HG02981 (cell line): ENCODE data around the gene SMARCD1.

Experiments
- ATAC-seq: cut with Tn5 transposase; IDR thresholded peaks from one replicate; pipeline ENCODE4 v1.9.1; 2021; ENCODE audit warnings: mild to moderate bottlenecking, moderate library complexity; ENCODE audit not compliant: unreplicated experiment

Gene SMARCD1

DNA sequence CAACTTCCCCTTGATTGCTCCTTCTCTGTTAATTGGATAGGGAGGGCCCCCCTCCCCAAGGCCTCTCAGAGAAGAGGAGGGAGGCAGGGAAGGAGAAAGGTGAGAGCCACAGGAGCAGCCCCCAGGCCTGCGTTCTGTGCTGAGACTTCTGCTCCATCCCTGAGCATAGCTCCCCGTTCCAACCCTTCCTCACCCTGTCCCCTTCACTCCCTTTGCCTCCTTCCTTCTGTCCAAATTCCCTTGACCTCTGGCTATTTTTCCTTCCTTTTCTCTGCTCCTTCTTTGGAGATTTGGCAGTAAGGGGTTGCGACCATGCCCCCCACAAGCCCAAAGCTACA, 28.5 kb upstream of the SMARCD1 start:
- ATAC-seq: no peak

DNA sequence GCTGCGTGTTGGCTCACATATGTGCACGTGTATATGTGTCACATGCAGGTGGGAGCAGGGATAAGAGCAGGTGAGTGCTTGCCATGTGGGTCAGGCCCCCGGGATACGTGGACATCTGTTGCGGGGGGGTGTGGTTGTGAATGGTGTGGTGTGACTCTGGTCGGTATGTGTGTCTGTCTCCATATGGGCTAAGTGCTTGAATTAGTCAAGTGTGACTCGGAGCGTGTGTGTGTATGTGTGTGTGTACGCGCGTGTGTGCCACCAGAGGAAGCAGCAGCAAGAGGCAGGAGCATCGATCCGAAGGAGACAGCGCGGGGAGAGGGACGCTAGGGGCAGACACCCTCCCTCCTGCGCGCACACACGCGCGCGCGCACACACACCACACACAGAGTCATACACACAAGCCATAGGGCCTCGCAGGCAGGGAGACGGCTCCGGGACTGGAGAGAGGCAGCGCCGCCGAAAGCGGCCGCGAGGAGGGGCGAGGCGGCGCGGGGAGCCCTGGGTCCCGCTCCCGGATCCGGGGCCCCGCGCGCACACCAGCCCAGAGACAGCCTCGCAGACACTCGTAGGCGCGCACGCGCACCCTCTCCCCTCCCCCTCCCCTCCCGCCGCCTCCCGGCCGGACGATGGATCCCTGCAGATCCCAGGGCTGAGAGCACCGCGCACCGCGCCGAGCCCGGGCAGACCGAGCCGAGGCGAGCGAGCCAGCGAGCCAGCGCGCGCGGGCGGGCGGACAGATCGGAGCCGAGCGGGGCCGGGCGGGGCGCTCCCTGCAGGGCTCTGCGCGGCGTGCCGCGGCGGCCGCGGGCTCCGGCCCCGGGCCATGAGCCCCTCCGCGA, 27.9 kb upstream of the SMARCD1 start, which contains the start of gene ASIC1:
TSS of gene ASIC1 (plus strand) at position 597 of the 842 bp plus-strand sequence. CDS start 1,171 bp downstream, outside the sequence.
- ATAC-seq: no peak

GRCh38 chr12:50057896-50058670, 27.1 kb upstream of the SMARCD1 start:
- ATAC-seq: no peak

- ATAC-seq: no peak
Observed at GRCh38 chr12:50058743-50059312, 26.3 kb upstream of the SMARCD1 start.

- no peak for ATAC-seq
Observed at GRCh38 chr12:50059440-50060119, 25.6 kb upstream of the SMARCD1 start.

DNA sequence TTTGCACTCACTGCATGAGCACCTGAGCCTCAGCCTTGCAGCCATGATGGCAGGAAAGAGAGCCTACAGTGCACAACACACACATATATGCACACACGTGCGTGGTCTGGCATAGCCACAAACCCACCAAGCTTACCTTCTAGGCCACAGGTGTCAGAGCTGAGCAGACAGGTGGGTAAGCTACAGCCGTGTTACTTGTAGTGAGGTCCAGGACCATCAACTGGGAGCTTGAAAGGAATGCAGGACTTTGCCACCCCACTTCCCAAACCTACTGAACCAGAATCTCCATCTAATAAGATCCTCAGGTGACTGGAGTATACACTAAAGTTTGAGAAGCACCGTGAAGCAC, 25.0 kb upstream of the SMARCD1 start:
- no peak for ATAC-seq

DNA sequence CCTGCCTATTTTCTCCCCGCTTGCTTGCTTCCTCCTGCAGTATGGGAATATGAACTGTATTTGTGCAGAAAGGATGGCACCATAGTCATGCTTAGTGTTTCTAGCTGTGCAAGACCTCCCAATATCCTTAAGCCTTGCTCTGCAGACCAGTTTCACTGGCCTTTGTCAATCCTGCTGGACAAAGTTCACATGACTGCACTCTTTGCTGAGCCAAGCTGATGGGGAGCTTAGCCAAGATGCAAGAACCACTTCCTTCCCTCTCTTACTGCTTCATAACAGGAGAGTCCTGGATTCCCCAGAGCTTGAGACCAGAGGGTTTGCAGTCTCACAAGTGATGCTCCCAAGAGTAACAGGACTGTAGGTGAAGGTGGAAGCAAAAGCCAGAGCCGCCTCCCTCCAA, 24.0 kb upstream of the SMARCD1 start:
- no peak for ATAC-seq

DNA sequence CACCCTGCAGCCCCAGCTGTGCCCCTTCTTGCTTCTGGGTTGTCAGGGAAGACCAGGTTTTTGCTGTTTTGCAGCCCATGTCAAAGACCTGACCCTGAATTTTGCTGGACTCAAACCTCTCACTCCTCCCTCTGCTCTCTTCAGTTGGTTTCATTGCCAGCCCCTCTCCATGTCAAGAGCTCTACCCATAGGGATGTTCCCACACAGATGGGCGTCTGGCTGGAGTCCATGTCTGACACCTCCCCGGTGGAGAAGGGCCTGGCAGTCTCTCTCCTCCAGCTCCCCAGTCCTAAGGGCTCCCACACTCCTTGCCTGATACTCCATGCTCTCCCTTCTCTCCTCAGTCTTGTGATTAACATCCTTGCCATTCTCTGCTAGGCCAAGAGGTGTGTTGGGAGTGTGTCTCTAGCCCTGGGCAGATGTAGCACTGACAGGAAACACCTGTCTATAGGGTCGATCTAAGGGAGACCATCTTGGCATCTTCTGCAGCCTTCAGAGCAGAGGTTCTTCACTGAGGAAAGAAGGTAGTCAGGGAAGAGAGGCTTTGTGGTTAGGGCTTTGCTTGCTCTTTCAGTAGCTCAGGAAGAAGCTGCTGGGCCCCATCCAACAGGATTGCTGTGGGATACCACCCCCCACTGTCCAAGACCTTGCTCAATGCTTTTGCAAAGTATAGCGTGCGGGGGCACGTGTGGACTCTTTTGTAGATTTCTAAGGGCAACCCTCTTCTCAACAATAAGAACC, 23.0 kb upstream of the SMARCD1 start:
- ATAC-seq: no peak

DNA sequence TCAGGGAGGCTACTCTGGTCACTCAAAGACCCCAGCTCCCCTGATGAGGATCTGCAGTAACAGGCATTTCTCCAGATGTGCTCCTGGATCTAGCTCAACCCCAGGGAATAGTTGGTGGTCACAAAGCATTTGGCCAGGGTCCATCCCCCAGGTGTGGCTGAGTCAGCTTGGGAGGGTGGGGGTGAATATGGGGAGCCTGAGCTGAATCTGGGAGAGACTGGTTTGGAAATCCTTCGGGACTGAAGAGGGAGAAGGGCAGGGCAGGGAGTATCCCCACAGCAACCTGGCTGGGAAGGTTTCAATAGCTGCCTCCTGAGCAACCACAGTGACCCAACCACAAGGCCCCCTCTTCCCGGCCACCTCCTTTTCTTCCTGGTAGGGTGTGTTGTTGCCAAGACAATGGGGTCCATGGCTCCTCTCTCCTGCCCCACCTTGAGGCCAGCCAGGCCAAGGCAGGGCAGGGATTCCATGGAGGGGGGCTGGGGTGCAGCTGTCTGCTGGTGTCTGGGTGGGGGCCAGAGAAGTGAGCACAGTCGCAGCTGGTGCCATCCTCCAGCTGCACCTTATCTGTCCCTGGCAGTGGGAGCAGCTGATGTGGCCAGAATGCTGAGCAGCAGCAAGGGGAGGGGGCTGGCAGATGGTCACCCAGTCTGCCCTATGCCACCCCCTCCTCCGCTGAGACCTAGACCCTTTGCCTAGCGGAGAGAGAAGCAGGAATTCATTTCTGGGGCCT, 22.2 kb upstream of the SMARCD1 start:
- ATAC-seq: no peak

DNA sequence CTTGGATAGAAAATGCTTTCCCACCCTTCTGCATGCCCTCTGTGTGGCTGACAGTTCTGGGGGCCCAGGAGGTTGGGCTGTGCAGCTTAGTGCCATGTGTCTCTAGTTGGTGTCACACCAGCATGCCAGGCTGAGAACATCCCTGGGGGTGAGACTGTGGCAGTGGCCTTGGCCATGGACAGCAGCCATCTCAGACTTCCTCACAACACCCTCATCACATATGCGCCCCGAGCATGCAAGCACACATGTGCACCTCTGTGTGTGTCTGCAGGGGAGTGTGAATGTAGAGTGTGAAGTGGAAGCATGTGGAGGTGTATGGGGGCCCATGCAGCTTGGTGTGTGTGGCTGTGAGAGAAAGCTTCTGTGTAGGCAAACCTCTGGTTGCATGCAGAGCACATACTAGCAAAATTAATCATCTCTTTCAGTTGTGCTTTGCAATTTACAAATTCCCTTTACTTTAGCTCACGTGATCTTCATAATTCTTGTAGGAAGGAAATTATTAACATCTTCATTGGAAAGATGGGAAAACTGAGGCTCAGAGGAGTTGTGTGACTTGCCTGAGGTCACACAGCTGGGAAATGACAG, 19.3 kb upstream of the SMARCD1 start:
- ATAC-seq: no peak

- no peak for ATAC-seq
Observed at GRCh38 chr12:50066402-50066801, 18.7 kb upstream of the SMARCD1 start.

DNA sequence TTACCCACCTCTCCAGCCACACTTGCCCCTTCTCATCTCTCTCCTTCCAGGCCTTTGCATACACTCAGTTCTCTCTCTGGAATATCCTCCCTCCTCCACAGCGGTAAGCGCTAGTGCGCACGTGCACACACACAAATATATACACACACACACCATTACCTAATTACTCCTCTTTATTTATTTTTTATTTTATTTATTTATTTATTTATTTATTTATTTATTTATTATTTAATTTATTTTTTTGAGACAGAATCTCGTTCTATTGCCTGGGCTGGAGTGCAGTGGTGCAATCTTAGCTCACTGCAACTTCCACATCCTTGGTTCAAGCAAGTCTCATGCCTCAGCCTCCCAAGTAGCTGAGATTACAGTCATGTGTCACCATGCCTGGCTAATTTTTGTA, 16.1 kb upstream of the SMARCD1 start:
- ATAC-seq: no peak

GRCh38 chr12:50069539-50069938, 15.6 kb upstream of the SMARCD1 start:
- no peak for ATAC-seq

DNA sequence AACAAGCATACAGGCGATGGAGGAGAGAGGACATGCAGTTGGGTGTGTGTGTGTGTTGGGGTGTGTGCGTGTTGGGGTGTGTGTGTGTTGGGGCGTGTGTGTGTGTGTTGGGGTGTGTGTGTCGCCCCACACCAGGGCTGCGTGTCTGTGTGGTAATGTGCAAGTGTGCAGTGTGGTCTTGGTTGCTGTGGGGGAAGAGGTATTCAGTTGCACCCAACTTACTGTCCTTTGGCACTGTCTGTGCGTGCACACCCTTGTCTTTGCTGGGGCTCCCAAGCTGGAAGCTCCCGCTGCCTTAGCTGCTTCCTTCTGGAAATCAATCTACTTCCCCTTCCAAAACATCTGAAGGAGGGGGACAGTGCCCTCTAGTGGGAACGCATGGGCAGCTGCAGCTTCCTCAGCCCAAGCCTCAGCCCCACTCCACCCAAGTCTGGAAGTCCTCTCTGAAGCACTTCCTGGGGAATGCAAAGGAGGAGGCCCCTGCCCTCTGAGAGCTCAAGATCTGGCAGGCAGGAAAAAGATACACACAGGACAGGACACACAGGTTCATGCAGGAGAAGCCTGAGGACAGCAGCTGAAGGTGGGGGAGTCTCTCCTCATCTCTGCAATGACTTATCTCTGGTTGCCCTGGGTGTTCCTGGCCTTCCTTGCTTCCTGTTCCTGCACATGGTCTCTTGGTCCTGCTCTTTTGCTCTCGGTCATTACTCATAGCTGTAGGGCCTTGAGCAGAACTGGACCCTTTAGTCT, 14.7 kb upstream of the SMARCD1 start:
- ATAC-seq: no peak

GRCh38 chr12:50072198-50072907, 12.8 kb upstream of the SMARCD1 start:
- no peak for ATAC-seq

DNA sequence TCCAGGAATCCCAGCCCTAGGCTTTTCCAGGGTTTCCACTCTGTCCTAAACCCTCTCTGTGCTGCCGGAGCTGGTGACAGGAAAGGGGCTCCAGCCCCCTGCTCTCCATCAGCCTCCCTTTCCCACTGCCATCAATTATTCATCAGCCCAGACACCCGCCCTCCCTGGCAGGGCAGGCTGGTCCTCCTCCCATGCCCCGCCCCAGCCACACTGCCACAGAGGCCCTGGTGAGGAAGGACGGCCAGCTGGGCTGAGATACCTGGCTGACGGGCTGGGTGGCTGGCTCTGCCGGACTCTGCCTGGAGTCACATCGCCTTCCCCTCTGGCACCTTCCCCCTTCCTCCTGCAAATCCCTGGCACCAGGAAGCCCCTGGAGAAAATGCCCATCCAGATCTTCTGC, 11.9 kb upstream of the SMARCD1 start:
- no peak for ATAC-seq

- no peak for ATAC-seq
Observed at GRCh38 chr12:50073712-50074111, 11.4 kb upstream of the SMARCD1 start.
